Measurements from ENCODE around the gene NPRL2.

The NPRL2 gene

GRCh38 chr3:50299929-50300680 lies 50.5 kb downstream of the NPRL2 start:
- TF ChIP-seq CTCF (IDR thresholded peaks at IDR 0.05; ENCODE audit: low read depth, low read length) = no peak
- peak overlapping the region; percentile 64 for H3K4me3 ChIP-seq (ENCODE audit: low read depth, low read length)

GRCh38 chr3:50299638-50299928 lies 51.0 kb downstream of the NPRL2 start:
- peak overlapping the region; percentile 64 for H3K4me3 ChIP-seq (ENCODE audit: low read depth, low read length)
- no peak for TF ChIP-seq CTCF (IDR thresholded peaks at IDR 0.05; ENCODE audit: low read depth, low read length)

GRCh38 chr3:50298836-50299637 lies 51.5 kb downstream of the NPRL2 start, which contains the start of the genes HYAL3 and NAA80:
HYAL3 (minus strand) TSS chr3:50299405; CDS start chr3:50295602, 3,803 bp downstream.
NAA80 (minus strand) TSS chr3:50299405; CDS start chr3:50297463, 1,942 bp downstream.
- peak; percentile 9; the same call in 1 of the 2 replicates for TF ChIP-seq CTCF (IDR thresholded peaks at IDR 0.05; ENCODE audit: low read depth, low read length)

GRCh38 chr3:50297896-50298725 lies 52.5 kb downstream of the NPRL2 start:
- no peak for TF ChIP-seq CTCF (IDR thresholded peaks at IDR 0.05; ENCODE audit: low read depth, low read length)
- H3K4me3 ChIP-seq (ENCODE audit: low read depth, low read length) = peak overlapping the region; percentile 64

More at GRCh38 chr3:50298836-50299637, 51.5 kb downstream of the NPRL2 start, which contains the start of the genes HYAL3 and NAA80:
- peak within 1 kb of the TSS; percentile 64 for H3K4me3 ChIP-seq (ENCODE audit: low read depth, low read length)

- H3K4me3 ChIP-seq (ENCODE audit: low read depth, low read length) = no peak overlapping the region
- no peak for TF ChIP-seq CTCF (IDR thresholded peaks at IDR 0.05; ENCODE audit: low read depth, low read length)
Observed at GRCh38 chr3:50297384-50297775, 53.2 kb downstream of the NPRL2 start.
